HL-60/S4 treated with phorbol 12-myristate 13-acetate at 8.2 ng/mL for 4 days and 3 days (cell line): ENCODE results near the gene PWWP2B.

Experiments used
- in situ Hi-C: fragments of 300-500 bp; cut with MboI; formaldehyde crosslinking; loops from 2 replicates; pipeline ENCODE4 v1.15.0; 2022; ENCODE audit warnings: low sequenced_read_pairs

The PWWP2B gene

DNA sequence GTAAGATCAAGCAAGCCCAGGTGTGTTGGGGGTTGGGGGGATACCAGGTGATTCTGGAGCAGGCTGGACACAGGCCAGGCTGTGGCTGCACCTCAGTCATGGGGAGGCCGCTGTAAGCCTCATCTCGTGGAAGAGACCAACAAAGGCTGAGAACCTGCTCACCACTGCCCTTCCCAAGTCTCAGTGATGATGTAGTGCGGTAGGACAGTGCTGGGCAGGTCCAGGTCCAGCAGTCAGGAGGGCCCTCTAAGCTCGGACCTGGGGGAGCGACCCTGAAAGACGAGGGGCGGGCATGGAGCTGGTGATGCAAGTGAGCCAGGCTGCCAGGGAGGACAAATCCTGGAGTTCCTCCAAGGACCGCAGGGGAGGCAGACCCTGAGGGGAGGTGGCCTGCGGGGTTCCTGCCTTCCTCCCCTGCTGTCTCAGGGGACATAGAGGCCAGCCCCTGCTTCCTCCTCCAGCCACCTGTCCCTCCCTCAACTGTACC, 3.3 kb upstream of the PWWP2B start:
- in situ Hi-C loops: no loop called here

DNA sequence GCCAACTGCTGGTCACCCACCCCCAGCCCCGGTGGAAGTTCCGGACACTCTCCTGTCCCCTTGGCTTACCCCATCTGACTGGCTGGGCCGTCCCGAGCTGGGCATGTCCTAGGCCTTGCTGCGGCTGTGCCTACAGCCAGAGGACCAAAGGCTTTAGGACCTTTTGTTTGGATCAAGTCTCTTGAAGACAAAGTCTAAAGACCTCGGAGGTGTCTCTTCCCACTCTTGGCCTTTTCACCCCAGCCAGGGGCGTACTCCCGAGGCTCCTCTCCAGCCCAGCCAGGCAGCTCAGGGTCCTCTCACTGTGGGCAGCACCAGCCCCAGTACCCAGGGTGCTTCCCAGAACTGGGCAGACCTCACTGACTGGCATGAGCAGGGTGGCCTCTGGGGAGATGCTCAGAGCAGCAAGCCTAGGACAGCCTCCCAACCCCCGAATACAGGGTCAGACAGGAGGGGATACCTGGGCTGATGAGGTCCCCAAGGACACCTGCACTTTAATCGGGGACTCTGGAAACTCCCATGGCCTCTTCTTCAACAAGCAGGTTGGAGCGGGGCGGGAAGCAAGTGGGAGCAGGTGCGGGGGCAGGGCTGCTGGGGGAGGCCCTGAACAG, 2.7 kb upstream of the PWWP2B start:
- in situ Hi-C loops: no loop called here

DNA sequence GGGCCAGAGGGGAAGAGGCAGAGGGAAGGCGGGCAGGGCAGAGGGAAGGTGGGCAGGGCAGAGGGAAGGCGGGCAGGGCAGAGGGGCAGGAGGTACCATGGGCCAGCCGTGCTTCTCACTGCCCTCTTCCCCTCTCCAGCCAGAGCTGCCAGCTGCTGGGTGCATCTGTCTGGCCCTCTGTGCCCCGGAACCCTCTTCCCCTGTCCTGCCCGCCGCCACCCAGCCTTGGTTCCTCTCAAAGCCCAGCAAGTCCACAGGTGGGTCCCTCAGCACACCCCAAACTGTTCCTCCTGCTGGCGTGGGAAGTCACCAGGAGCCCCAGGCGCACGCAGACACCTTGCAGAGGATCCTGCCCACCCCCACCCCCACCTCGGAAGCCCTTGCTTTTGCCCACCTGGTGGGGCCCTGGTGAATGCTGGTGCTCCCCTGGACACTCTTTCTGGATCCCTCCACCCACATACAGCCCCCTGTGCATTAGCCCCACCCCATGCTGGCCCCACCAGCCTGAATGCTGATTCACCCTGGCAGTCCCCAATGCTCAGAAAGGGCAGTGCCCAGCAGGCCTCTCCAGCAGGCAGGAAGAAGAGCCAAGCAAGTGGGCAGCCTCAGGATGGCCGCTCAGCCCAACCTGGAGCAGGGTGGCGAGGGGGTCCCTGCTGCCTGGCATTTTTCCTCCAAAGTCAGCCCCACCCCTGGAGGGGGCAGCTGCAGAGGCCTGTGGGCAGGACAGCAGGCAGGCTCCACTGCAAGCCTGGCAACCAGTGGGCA, 1.9 kb upstream of the PWWP2B start:
- in situ Hi-C loops: no loop called here

DNA sequence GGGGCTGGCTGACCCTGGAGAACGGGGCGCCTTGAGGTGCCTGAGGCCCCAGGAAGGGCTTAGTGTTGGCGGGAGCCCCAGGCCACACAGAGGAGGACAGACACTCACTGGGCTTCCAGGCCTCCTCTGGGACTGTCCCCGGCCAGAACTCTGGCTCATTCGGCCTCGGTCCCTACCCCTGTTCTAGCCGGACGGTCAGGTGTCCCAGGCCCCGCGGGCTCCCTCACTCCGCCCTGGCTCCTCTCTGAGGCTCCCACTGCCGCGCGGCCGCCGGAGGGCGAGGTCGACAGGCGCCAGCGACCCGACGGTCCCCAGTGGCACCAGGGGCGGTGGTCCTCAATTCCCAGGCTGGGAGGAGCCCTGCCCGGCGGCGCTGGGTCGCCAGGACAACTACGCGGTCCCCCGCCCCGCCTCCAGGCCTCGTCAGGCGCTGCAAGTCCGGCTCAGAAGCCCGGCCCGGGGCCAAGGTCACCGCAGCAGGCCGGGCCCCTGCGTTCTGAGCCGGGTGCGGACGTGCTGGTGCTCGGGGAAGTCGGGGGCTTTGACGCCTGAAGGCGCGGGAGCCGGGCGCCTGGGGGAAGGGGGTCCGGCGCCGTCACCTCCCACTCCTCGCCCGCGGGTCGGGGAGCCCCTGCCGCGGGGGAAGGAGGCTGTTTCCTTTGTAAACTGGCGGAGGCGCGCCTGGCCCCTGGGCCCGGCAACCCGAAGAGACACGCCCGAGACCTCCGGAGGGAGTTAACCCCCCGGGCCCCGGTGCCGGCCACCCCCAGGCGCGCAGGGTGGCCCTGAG, 1.1 kb upstream of the PWWP2B start:
- in situ Hi-C loops: no loop called here

DNA sequence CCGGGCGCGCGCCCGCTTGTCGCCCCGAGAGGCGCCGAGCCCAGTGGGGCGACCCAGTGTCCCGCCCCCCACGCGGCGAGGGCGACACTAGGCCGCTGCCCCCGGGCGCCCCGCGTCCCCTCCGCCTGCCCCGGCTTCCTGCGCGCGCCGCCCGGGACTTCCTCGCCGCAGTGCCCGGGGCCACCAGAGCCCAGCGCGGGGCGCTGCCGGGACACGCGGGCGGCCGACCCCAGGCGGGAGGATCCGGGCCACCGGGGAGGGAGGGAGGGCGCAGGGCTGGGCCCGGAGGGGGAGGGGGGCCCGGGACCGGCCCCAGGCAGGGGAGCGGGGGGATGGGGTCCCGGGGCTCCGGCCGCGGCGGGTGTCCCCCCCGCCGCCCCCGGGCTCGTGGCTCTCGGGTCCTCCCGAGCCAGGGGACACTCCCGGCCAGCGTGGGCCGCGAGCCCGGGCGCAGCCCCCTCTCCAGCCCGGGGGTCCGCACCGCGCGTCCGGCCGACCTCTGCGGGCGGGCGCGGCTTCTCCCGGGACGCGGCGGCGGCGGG, 435 bp upstream of the PWWP2B start:
- in situ Hi-C loops: no loop called here

DNA sequence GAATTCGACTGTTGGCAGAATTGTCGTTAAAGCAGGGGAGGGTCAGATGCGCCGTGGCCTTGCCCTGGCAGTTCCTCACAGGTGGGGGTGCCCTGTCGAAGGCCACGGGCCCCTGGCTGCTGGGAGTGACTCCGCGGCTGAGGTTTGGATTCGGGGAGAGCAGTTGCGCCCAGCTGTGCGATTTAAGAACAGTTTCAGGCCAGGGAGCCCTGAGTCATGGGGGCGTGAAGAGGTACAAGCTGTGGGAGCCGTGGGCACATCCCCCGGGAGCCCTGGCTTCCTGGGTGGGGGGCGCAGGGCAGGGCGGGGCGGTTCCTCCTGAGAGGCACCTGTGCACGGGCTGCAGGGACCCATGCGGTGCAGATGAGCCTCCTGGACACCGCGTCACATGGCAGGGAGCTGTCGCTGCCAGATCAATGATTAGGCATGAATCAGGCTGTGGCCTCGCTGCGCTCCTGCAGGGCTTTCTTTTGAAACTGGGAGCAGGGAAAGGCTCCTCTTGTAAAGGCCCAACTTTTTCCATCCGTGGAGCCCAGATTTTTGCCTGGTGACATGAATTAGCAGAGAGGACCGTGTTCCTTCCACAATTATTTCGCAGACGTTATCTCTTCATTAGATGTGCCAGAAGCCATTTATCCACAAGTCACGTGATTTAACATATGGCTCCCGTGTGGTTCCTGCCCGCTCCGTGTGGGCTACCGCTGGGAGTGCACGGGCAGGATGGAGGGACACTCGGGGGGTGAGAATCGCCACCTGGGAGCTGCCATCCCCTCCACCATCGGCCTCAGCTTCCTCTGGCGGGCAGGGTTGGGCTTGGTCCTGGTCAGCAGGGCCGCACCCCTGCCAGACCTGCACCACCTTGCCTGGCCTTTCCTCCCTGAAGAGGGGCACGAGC, 918 bp downstream of the PWWP2B start:
- in situ Hi-C loops: no loop called here

DNA sequence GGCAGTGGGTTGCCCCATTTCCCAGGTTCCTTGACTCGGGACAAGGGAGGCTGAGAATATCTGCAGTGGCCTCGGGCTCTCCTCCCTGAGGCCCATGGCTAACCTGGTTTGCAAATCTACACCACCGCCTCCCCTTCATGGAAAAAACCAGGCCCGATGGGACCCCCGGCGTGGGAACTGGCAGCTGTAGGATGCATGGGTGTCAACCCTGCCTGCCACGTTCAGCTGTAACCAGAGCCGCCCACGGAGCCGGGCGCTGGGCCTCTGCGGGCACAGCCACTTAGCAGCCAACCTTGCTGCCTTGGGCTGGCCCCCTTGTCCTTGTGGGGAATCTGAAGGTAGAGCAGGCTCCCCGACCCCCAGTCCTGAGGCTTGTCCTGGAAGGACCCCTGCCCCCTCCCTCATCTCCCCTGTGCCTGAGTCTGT, 1.6 kb downstream of the PWWP2B start:
- in situ Hi-C loops: no loop called here

DNA sequence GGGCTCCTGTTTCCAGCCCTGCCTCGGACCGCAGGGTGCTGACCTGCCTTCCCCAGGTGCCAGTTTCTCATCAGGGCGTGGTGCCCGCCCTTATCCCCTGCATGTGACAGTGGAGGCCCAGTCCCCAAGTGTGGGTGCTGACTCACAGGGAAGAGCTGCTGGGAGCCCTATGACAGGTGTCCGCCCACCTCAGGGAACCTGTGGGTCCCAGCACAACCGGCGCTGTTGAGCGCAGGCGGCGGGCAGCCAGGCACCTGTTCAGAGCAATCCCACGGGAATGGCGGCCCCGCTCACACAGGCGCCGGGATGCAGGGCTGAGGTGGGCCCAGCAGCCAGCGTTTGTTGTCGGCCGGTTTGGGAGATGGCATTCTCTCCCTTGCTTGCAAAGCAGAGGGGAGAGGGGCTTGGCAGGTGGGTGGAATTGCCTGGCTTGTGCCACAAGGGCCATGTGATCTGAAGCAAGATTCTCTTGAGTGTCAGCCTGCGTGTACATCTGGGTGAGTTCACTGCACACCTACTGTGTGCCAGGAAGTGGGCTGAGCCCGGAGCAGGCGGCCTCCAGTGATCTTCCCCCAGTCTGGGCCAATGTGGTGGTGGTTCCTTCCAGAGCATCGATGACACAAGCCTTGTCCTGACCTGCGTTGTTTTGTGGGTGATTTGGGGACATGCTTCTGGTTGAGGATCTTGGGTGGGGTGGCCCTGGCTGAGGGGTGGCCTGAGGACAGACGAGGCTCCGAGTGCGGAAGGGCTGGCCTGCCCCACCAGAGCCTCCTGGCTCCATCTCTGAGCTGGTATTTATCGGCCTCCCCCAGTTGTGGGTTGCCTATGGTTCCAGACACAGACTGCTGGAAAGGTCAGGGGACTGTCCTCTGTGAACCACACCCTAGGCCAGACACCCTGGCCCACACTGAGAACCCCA, 2.4 kb downstream of the PWWP2B start:
- in situ Hi-C loops: no loop called here

DNA sequence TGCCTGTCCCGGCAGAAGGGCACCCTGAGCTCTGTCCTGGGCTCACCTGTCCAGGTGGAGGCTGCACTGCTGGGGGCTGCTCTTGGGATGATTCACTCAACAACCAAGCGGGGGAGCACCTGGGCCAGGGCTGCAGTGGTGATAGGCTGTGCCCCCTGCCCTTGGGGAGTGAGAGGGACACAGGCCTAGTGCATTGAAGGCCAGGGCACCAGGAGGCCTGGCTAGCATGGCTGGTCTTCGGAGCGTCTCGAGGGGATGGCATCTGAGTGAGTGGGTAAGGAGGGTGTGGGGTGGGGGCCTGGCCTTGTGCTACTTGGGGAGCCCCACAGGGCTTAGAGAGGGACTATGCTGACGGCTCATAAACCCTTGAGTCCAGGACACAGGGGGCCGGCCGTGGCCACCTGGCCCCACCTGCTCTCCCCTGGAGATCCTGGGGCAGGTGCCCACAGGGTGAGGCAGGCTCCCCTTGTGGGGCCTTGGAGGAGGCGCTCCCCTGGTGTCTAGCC, 3.1 kb downstream of the PWWP2B start:
- in situ Hi-C loops: no loop called here

DNA sequence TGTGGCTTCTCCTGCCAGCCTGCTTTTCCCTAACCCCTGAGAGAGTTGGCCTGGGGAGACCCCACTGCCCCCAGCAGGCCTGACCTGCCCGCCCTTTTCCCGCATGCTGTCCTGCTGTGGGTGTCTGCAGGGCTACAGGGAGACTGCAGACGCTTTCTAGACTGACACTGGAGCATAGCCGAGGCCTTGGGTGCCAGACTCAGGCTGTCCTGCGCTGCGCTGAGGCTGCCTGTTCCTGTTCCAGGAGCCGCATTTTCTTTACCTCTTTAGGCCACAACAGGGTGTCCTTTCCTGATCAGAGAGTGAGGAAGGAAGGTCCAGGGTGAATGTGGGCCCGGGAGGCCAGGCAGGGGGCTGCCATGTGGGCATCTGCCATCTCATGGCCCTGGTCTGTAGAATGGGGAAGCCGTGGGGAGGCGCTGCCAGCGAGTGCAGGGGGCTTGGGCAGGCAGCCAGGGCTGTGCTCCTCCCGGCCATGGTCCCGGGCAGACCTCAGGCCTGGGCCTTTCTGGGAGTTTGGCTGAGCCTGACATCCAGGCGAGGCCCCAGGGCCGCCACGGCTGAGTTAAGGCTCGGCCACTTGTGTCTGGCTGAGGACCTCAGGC, 3.6 kb downstream of the PWWP2B start:
- in situ Hi-C loops: no loop called here

DNA sequence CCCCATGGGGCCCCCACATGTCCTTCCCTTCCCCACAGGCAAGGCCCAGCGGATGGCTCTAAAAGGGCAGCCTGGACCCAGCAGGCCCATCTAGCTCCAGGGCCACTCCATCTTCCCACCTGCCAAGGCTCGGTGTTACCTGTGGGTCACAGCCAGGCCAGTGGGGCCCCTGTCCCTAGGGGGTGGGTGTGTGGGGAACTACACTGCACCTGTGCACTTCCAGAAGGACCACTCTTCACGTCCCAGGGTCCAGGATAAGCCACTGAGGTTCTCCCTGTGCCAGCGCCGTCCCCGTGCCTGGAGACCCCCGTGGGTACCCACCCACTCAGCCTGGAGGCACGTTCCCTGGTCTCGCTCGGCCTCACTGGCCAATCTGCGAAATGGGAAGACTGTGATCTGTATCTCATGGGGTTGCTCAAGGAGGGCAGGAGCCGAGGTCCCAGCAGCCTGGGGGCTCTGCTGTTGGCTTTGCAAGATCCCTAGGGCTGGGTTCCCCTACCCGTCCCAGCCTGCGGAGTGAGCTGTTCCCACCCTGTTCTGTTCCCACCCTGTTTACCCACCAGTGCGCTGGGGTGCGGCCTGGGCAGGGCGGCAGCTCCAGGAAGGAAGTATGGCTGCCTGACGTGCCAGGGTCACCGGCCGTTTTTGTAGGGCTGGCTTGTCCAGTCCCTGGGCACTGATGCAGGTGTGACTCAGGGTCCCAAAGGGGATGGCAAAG, 4.6 kb downstream of the PWWP2B start:
- in situ Hi-C loops: no loop called here

DNA sequence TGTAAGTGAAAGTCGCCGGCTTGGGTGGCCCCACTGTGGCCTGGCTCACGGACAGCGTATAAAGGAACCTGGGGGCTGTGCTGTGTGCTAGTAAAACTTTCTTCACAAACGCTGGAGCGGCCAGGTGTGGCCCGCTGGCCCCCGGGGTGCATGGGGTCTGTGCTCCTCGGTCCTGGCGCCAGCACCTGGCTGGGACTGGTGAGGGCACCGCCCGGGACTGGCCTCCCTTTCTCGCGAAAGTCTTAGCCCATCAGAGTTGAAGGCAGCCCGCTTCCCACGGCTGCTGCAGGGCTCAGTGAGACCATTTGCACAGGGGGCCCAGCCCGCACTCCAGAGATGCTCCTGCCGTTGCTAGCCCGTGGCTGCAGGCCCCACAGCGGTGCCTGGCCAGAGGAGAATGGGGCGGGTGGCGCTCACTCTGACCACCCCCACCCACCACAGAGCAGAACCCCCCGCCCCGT, 5.8 kb downstream of the PWWP2B start:
- in situ Hi-C loops: no loop called here

DNA sequence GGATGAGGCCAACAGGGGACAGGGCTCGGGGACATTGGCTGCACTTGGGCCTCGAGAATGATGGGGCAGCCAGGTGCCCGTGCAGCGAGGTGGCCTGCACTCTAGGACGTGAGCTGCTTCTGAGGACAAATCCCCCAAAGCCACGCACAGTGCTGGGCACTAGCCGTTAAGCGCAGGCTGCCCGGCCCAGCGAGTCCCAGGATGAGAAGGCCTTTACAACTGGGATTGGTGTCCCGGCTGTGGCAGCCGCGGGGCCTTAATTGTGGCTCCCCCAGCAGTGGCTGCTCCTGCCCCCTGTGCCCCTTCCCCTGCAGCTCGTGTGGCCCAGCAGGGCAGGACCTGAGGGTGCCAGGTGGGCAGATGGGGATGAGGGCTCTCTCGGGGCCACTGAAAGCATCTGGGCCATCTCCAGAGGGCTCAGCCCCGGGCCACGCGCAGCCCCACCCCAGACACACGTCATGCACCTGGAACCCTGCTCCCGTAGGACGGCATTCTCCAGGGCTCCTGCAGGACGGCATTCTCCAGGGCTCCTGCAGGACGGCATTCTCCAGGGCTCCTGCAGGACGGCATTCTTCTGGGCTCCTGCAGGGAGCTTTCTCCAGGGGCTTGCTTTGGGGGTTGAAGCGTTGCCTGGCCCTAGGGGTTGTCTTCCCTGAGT, 6.6 kb downstream of the PWWP2B start:
- in situ Hi-C loops: no loop called here

DNA sequence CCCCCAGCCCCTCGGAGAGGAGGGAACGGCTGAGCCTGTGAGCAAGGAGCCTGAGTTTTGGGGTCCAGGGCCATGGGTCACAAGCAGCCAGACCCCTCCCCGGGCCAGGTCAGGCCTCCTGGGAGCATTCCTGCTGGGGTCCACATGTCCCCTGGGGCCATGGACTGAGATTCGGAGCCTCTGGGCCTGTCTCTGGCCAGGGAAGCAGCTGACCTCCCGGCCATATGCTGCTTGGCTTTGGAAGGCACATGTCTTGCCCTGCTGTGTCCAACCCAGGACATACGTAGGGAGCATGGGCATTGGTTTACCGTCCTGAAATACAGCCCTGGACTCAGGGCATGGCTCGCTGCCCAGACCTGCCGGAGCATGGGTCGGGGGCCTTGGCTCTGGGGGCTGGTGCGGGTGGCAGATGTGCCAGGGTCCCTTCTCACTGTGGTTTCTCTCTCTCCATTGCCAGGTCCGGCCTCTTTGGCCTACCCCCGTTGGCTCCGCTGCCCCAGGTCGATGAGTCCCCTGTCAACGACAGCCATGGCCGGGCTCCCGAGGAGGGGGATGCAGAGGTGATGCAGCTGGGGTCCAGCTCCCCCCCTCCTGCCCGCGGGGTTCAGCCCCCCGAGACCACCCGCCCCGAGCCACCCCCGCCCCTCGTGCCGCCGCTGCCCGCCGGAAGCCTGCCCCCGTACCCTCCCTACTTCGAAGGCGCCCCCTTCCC, 7.3 kb downstream of the PWWP2B start:
- in situ Hi-C loops: no loop called here

DNA sequence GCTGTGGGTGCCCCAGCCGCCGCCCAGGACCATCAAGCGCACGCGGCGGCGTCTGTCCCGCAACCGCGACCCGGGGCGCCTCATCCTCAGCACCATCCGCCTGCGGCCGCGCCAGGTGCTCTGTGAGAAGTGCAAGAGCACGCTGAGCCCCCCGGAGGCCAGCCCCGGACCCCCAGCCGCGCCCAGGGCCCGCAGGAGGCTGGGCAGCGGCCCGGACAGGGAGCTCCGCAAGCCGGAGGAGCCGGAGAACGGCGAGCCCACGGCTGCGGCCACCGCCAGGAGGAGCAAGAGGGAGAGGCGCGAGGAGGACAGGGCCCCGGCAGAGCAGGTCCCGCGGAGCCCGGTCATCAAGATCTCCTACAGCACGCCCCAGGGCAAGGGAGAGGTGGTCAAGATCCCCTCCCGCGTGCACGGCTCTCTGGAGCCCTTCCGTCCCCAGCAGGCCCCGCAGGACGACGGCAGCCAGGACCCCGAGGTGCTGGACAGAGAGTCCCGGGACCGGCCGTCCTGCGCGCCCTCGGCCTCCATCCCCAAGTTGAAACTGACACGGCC, 8.0 kb downstream of the PWWP2B start:
- in situ Hi-C loops: no loop called here

DNA sequence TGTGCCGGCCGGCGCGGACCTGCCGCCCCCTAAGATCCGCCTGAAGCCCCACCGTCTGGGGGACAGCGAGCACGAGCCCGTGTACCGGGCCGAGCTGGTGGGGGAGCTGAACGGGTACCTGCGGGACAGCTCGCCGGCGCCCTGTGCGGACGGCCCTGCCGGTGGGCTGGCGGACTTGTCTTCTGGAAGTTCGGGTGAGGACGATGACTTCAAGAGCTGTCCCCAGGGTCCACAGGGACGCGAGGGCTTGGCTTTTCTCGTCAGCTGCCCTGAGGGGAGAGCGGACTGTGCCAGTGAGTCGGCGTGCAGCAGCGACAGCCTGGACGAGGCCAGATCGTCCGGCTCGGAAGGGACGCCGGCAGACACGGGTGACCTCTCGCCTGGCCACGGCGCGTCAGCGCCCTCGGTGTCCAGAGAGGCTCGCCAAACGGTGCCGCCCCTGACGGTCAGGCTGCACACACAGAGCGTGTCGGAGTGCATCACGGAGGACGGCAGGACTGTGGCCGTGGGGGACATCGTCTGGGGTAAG, 8.5 kb downstream of the PWWP2B start:
- in situ Hi-C loops: no loop called here
